ENCODE results near the gene ING5.
A peak's percentile ranks its signal among the peaks of the same experiment; 100 is the strongest.
"Not testable (repeated sequence)": the region's sequence is repeated elsewhere in the genome, so short reads cannot be mapped to it uniquely, and the experiment has no call there.

The ING5 gene

GRCh38 chr2:241706537-241706936, 4.7 kb downstream of the ING5 start:
- no peak for ATAC-seq
- DNase-seq = no peak

GRCh38 chr2:241708879-241709278, 7.0 kb downstream of the ING5 start:
- ATAC-seq = no peak

GRCh38 chr2:241719093-241719492, 17.3 kb downstream of the ING5 start:
- DNase-seq (no peak), ATAC-seq (no peak)

More at GRCh38 chr2:241708879-241709278, 7.0 kb downstream of the ING5 start:
- DNase-seq = no peak

GRCh38 chr2:241720099-241720498, 18.3 kb downstream of the ING5 start:
- ATAC-seq = no peak
- no peak for DNase-seq

GRCh38 chr2:241720560-241720959, 18.7 kb downstream of the ING5 start:
- DNase-seq (no peak), ATAC-seq (no peak)

- no peak for ATAC-seq
- DNase-seq = no peak
These were observed 20.0 kb downstream of the ING5 start for GRCh38 chr2:241721852-241722251.

- ATAC-seq (no peak), DNase-seq (no peak)
These were observed 21.1 kb downstream of the ING5 start for GRCh38 chr2:241722896-241723454.

- ATAC-seq (no peak), DNase-seq (no peak)
These were observed 22.6 kb downstream of the ING5 start for GRCh38 chr2:241724259-241724974.

GRCh38 chr2:241724975-241725870, 23.4 kb downstream of the ING5 start:
- ATAC-seq (no peak), DNase-seq (no peak)

GRCh38 chr2:241726459-241726858, 24.6 kb downstream of the ING5 start:
- no peak for ATAC-seq
- DNase-seq = no peak

GRCh38 chr2:241728000-241728399, 26.2 kb downstream of the ING5 start:
- ATAC-seq (no peak), DNase-seq (no peak)

- DNase-seq (no peak), ATAC-seq (no peak)
These were observed 26.8 kb downstream of the ING5 start for GRCh38 chr2:241728627-241729026.

- ATAC-seq (no peak), DNase-seq (no peak)
These were observed 28.0 kb downstream of the ING5 start for GRCh38 chr2:241729868-241730267.

GRCh38 chr2:241730671-241731293, 28.9 kb downstream of the ING5 start:
- DNase-seq = no peak
- ATAC-seq = no peak

GRCh38 chr2:241732513-241733186, 30.8 kb downstream of the ING5 start:
- DNase-seq = peak; percentile 80
- not testable (repeated sequence) for ATAC-seq

- DNase-seq = no peak
- no peak for ATAC-seq
These were observed 31.8 kb downstream of the ING5 start for GRCh38 chr2:241733391-241734207.

- DNase-seq (no peak), ATAC-seq (peak; percentile 7)
These were observed 32.3 kb downstream of the ING5 start for GRCh38 chr2:241734208-241734466.

- ATAC-seq = peak; percentile 93
- DNase-seq = peak; percentile 99
These were observed 32.8 kb downstream of the ING5 start, which contains the start of gene D2HGDH for GRCh38 chr2:241734467-241735208. Gene D2HGDH (plus strand): TSS chr2:241734630. CDS start chr2:241735225, 595 bp downstream.

- DNase-seq = no peak
- no peak for ATAC-seq
These were observed 34.3 kb downstream of the ING5 start for GRCh38 chr2:241736111-241736510.

- DNase-seq = no peak
- ATAC-seq = no peak
These were observed 36.3 kb downstream of the ING5 start for GRCh38 chr2:241738040-241738686.
